AG09319 (cell line): ENCODE results near the gene LRP1-AS.

Experiments
- DNase-seq: peaks from one replicate; pipeline ENCODE4 v3.0.0-alpha.2; 2010; ENCODE audit warnings: low read depth; ENCODE audit errors: extremely low read depth
- CTCF ChIP-seq: IDR thresholded peaks from 2 replicates; pipeline ENCODE4 v1.5.1; 2011; ENCODE audit warnings: low read depth, mild to moderate bottlenecking, inconsistent platforms, low read length, moderate library complexity

The LRP1-AS gene

DNA sequence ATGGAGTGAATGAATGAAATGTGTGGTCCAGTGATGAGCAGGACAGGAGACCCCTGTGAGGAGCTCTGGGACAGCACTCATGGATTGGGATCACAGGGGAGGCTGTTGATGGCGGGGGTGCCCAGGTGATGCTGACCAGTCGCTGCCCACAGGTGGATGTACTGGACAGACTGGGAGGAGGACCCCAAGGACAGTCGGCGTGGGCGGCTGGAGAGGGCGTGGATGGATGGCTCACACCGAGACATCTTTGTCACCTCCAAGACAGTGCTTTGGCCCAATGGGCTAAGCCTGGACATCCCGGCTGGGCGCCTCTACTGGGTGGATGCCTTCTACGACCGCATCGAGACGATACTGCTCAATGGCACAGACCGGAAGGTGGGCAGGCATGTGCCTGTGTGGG is 13.3 kb upstream of the LRP1-AS start:
- no peak for TF ChIP-seq CTCF

DNA sequence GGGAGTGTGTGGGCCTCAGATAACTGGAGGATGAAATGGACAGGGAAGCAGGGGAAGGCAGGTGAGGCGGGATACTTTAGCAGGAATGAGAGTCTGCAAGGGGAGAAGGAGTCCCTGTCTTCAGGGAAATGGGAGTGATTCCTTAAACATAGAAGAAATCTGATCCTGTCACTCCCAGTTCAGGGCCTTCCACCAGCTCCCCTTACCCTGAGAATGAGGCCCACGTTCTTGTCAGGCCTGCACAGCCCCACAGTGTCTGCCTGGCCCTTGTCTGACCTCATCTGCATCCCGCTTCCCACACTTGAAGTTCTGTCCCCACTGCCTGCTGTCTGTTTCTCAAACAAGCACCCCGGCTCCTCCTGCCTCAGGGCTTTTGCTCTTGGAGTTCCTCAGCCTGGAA is 12.6 kb upstream of the LRP1-AS start:
- no peak for DNase-seq
- TF ChIP-seq CTCF: no peak

More for the DNA sequence above, 13.3 kb upstream of the LRP1-AS start:
- DNase-seq: no peak

GRCh38 chr12:57159311-57159710 is 11.9 kb upstream of the LRP1-AS start:
- TF ChIP-seq CTCF: no peak
- no peak for DNase-seq

GRCh38 chr12:57158665-57159064 is 11.2 kb upstream of the LRP1-AS start:
- TF ChIP-seq CTCF: no peak
- no peak for DNase-seq

DNA sequence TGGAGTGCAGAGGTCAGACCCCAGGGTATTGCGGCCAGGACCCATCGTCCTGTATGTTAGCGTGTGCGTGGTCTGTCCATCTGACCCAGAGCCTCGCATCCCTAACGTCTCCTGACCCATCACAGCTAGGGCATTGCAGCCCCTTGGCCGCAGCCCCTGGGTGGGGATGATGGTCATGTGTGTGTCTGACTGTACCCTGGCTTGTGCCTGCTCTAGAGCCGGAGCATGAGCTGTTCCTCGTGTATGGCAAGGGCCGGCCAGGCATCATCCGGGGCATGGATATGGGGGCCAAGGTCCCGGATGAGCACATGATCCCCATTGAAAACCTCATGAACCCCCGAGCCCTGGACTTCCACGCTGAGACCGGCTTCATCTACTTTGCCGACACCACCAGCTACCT is 10.8 kb upstream of the LRP1-AS start:
- no peak for TF ChIP-seq CTCF
- no peak for DNase-seq

DNA sequence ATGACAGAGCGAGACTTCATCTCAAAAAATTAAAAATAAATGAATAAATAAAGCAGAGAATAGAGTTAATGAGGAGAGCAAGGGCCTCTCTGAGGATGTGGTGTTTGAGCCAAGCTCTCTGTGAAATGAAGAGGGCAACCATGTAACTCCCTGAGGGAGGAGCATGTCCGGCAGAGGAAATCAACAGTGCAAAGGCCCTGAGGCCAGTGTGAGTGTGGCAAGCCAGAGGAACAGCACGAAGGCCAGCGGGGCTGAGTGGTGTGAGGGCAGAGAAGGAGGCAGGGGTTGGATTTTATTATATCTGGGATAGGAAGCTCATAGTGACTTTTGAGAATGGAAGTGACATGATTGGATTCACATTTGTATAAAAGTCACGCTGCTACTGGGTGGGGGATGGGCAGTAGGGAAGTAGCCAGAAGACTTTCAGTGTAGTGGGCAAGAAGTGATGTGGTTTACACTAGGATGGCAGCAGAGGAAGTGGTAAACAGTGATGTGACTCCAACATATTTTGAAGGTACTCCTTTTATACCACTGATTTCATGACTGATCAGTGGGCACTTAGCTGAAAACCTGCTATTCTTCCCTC is 10.3 kb upstream of the LRP1-AS start:
- no peak for TF ChIP-seq CTCF
- DNase-seq: no peak

- DNase-seq: no peak
- TF ChIP-seq CTCF: no peak
Observed at GRCh38 chr12:57156701-57157403, 9.4 kb upstream of the LRP1-AS start.
